ENCODE results near the gene FGR.
A peak's percentile ranks its signal among the peaks of the same experiment; 100 is the strongest.

FGR gene

DNA sequence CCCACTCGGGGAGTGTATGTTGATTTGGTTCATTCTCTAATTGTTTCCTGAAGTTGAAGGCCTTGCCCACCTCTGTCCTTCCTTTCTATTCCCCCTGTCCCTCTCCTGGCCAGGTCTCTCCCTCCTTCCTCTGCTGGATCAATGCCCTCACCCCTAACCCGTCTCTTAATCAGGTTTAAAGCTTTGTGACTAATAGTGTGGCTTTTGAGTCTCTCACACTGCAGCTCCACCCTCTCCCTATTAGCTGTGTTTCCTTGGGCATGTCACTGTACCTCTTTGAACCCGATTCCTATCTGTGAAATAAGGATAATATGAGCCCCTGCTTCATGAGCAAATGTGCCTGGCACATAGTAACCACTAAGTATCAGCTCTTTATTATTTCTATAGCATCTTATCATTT lies 51.5 kb downstream of the FGR start:
- DNase-seq: no peak

DNA sequence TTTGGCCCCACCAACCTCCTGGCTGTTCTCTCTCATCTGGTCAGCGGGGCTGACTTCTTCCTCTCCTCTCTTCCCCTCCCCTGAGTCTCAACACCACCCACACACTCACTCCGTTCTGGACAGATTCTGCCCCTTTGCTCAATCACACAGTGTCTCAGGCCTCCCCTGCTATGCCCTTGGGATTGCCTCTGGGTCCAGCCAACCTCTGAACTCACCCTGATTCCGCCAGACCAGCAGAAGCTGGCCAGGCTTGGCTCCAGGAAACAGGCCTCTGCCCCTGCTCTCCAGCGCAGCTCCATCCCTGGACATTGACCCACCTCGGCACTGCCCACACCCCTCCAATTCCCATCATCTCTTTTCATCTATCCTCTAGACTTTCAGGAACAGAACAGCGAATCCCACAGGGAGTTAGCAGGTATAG lies 53.2 kb downstream of the FGR start:
- DNase-seq: no peak

DNA sequence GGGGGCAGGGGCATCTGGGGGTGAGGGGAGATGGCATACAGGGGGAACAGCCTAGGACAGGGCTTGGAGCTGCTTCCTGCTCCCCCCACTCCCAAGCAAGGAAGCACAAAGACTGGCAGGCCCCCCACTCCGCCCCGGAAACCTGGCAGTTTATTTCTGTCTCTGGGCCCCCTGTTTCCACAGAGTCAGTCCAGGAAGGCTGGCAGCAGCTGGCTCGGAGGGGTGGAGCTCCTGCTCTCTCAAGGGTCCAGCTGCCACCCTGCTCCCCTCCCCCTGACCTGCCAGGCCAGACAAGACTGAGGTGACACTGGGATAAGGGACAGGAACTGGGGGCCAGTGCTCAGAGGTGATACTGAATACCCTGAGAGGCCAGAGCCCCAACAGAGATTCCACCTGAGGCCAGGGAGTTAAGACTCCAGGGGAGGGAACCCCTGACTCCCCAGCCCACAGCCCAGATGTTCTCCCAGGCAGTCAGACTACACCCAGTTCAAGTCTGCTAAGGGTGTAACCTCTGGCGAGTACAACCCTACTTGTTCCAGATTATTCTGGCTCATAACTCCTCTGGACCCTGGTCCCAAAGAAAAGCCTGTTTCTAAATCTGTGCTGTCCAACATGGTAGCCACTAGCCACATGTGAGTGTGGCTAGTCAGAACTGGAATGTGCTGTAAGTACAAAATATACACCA lies 57.3 kb downstream of the FGR start:
- DNase-seq: no peak

DNA sequence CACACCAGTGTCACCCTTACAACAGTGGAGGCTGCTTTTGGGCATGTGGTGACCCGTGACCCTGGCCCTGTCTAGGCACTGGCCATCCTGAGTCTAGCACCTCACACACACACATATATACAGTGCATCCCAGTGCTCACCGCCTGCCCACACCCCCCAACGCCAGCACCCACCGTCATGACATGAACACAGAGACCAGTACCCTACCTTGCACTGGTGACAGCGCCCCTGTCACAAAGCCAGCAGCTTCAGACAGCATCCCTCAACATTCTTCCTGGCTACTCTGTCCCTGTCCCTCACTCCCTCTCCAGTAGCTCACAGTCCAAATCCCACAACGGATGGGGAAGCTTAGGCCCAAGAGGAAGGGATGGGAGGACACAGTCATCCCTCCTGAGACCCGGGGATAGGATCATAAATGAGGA lies 58.2 kb downstream of the FGR start:
- no peak for DNase-seq

DNA sequence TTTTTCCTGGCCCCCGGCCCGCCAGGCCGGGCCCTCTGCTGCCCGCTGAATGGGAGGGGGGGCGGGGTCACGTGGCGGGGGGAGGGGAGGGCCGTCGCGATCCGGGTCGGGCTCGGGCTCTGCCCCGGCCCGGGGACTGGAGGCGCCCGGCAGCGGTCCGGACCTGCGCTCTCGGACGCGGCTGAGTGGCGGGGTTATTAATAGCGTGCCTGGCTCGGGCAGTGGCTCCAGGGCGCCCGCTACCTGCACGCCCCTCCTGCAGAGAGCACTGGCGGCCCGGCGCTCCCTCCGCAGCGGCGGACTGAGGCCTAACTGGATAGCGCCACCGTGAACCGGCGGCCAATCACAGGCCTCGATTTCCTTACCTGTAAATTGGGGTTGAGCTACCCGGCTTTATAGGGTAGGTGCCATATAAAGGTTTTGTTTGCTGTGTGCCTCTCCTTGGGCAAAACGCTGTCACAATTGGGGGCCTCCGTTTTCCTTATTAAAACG lies 59.1 kb downstream of the FGR start:
- DNase-seq: peak; percentile 24 to 42

DNA sequence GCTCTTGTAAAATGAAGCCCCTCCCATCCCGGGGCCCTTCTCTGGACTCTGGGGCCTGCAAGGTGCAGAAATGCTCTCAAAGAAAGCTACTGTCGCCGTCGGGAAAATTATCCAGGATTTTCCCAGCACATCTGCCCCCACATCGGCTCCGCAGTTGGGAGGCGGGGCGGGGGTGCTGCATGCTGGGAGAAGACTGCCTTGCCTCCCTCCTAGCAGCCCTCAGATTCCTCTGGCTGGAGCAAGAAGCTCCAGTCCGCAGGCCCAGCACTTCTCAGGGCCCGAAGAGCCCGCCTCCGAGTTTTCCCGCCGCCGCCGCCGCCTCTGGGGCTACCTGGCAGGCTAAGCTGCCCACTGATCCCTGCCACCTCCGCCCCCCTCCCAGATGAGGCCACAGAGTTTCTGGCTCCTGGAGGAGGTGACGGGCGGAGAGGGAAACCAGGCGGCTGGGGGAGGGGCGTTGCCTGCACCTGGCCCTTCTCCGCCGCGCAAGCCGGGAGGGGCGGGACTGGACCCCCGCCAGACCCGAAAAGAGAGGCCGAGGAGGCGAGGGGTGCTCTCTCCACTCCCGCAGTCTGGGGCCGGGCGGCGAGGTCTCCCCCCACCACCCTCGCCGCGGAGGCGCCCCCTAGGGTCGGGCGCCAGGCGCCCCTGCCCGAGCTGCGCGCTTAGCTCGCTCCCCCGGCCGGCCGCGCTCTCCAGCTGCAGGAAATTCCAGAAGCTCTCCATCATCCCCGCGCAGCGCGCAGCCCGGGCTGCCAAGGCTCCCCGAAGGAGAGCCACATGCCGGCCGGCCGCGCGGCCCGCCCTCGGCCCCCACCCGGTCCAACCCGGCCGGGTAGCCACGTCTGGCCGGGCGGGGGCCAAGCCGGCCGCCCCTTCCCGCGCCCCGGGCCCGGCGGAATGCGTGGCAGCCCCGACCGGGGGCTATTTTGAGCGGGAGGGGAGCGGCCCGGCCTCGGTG lies 59.8 kb downstream of the FGR start:
- peak; percentile 61 to 63 for DNase-seq

DNA sequence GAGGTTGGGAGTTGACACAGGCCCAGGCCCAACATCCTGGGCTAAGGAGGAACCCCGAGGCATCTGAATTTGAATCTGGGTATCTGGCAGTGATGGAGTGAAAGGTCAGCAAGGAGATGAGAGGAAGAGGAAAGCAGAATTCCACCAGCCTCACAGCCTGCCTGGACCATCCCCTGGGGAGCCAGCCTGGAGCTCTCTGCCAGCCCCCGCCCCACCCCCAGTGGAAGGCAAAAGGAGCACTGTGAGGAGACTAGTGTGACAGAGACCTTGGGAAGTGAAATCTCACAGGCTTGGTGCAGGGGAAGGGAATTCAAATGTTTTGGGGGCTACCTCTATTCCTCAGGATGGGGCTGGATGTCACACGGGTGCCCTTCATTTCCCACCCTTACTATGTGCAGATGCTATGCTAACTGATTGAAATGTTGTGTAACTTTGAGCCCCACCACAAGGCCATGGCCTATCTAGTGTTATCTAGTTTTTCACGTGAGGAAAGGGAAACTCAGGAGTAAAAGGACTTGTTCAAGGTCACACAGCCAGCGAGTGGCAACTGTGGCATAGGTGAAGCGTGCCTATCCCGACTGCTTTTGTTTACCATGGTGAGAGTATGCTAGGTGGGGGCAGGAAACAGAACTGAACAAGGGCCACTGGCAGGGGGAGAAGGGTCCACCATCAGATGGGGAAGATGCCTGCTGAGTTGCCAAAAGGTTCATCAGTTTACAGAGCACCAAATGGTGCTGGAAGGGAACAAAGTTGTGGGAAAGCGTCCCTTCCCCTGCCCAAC lies 60.8 kb downstream of the FGR start:
- DNase-seq: no peak

DNA sequence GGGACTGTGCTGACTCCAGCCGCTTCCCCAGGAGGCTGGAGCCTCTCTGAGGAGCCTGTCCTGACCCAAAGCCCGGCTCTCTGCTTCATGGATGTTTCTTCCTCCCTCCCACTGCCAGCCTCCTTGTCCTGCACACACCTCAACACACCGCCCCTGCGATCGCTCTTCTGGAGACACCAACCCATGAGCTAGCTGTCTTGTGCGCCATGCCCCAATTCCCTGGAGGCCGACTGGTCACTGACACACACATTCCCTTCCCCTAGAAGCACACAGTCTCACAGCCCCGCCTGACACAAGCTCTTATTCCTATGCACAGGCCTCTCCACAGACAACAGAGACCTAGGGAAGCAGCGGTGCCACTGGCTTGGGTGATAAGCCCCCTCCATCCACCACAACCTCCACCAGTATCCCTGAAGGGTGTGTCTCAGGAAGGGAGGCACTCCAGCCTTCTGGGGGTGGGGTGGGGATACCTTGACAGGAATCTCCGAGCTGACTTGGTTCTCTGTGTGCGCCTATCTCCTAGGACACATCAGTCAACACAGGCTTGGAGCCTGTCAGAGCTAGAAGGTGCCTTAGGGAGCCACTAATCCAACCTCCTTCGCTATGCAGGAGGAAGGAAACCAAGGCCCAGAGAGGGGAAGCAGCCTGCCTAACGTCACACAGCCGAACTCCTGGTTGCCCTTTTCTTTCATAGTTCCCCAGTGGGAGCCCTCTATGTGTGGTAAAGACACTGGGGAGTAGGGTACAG lies 62.1 kb downstream of the FGR start:
- no peak for DNase-seq

DNA sequence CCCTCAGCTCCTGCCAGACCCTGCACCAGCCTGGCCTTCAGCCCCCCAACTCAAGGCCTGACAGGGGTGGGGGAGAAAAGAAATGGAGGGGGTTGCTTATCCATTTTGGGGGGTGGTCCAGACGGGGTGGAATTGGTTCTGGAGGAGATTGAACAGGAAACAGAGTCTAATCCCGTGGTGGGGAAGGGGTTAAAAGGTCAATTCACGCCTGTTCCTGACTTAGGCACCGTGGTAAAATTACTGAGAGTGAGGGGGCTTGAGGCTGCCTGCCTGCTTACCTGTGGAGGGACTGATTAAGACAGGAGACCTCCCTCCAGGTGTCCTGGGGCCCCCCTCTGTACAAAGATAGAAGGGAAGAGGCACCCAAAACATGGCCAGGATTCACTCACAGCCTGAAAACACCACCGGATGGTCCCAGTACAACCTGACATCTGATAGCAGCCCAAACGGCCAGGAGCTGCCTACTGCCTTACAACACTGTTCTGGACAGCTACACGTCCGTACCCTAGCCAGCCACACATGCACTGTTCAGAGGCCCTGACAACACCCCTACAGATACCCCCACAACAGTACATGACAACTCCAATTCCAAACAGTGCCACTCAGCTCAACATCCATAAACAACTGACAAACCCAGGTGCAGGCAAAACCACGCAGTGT lies 62.8 kb downstream of the FGR start:
- no peak for DNase-seq

DNA sequence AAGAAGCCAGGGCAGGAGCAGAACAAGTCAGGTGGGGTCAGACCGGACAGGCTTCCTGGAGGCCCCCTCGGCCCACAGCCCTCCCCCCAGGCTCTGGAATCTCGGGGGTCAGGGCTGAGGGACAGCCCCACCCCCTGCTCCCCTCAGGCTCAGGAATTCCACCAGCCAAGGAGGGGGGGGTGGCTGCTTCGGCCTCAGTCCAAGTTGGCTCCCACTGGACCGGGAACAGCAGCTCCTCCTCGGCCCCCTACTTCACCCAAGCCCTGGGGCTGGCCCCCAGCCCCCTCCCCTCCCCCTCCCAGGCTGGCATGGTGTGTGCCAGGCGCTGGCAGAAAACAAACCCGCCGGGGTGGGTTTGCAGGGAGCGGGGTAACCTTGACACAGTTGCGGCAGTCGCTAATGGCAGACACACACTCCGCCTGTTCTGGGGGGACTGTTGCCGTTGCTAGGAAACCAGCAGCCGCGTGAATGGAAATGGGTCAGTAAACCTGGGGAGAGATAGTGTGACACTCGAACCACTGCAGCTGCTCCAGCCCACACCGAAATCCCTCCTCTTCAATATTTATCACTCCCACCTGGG lies 63.5 kb downstream of the FGR start:
- no peak for DNase-seq

DNA sequence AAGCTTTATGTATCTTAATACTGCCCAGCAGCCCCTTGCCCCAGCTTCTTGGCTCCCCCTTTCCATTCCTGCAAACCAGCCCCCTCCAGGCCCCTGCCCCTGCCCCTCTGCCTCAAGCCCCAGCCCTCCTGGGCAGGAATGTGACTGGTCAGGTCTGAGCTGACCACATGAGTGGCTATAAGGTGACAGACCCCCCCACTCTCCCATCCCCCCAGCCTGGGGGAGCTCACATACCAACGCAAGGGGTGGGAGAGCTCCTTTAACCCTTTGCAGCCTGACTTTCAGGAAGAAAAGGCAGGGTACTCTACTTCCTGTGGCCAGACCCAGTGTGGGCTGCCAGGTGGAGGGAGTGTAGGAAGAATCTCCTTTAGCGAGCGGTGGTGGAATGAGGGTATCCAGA lies 64.2 kb downstream of the FGR start:
- DNase-seq: no peak

DNA sequence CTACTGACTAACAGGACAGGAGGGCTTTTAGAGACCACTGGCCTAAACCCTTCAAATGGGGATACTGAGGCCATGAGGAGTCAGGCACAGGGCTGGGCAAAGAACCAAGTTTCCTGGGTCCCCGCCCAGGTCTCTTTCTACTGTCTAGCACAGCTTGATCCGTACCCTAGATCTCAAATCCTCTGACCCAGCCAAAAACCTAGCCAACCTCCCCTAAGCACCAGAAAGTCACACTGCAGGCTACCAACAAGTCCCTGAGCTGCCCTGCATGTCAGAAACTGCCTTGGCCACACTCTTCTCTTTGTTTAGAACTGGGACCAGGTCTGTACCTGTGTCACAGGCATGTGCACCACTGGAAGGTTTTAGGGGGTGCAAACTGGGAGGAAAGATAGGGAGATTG lies 64.6 kb downstream of the FGR start:
- DNase-seq: no peak

DNA sequence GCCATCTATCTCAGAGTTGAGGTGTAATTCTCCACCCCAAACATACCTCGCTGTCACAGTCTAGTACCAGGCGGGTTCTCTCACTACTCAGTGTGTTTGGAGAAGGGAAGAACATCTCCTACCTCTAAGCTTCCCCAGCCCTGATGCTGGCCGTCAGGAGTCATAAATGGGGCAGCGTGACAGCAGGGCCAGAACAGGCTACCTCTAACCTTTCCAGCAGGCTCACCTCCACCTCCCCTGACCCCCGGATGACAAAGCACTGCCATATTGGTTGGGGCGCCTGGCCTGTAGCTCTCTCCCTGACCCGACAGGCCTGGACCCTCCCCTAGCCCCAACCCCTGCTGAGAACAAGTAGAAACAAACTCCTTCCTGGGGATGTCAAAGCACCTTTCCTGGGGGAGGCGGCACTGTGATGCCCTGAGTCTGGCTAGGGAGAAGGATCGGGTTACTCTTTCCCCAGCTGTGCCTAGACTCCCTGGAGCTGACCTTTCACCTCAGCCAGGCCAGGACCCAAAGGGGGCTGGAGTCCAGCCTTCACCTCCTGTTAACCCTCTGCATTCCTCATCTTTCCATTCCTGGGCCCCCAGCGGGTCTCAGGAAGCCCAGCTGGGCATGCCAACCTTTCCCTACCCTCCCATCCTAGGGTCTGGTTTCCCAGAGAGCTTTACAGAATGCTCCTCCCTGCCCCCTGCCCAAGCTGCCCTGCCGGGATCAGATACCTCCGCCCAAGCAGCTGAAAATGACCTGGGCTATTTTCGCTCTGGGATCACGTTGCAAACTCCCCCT lies 65.3 kb downstream of the FGR start:
- DNase-seq: no peak

DNA sequence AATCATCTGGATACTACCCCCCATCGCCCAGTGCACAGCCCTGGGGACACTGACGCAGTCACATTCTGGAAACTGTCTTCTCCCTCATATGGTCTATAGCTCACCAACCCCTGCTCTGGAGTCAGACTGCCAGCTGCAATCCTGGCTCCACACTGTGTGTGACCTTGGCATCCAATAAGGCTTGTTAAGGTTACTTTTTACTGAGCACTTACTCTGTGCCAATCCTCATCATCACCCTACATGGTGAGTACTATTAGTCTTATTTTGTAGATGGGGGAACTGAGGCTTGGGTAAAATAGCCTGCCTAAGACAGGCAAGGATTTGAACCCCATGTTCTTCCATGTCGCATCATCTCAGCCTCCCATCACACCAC lies 65.9 kb downstream of the FGR start:
- no peak for DNase-seq

DNA sequence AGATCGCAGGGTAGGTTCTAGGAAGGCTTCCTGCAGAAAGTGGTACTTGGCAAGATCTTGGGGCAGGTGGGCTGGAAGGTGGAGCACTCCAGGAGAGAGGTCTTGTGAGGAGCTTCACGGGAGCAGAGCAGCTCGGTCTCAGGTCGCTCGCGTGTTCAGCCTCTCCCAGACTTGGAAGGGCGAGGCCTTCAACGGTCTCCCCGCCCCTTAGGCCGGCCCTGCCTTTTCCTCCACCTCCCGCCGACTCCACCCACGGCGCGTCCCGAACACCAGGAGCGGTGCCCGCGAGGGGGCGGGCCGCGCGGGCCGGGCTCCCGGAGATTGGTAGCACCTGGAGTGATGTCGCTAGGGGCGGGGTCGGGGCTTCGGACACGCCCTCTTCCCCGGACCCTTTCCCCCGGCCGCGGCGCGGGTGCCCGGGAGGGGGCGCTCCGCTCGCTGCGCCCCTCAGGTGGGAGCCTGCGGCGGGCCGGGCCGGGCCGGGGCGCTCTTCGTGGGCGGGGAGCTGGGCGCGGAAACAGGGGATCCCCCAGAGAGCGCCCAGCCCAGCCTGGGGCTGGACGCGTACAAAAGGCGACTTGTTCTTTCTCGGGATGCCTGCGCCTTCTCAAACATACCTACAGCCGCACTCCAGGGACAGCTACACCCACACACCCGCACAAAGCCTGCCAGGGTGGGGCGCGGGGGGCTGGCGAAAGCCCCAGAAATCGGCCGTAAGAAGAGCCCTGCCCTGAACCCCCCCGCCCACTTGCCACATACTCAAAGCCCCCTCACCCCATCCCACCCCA lies 66.5 kb downstream of the FGR start:
- peak; percentile 86 to 90 for DNase-seq

DNA sequence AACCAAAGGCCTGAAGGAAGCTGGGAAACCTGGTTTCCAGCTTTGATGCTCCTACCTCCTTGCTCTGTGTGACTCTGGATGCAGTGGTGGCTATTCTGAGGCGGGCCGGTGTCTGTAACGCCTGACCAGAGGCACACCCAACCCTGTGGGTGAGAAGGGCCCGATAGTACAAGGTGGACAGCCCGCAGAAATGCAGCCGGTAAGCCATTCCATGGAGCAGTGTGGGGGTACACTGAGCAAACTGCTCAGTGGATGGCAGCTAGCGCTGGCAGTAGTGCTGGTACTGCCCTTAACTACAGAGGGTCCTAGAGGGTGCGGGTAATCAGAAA lies 67.0 kb downstream of the FGR start:
- DNase-seq: no peak

DNA sequence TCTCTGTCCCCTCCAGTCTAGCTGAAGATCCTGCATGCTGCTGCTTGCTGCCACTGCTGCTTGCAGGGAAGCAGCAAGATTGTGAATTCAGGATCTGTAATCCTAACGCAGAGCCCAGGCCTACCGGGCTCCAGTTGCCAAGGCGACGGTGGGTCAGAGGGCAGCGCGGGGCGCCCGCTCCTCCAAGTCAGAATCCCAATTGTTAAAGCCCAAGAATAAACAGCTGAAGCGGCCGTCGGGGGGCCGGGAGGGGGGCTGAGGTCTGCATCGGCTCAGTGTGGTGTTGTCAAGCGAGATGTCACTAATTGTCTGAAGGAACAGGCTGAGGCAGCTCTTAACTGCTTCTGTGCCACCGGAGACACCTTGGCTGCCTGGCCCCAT lies 67.8 kb downstream of the FGR start:
- no peak for DNase-seq

DNA sequence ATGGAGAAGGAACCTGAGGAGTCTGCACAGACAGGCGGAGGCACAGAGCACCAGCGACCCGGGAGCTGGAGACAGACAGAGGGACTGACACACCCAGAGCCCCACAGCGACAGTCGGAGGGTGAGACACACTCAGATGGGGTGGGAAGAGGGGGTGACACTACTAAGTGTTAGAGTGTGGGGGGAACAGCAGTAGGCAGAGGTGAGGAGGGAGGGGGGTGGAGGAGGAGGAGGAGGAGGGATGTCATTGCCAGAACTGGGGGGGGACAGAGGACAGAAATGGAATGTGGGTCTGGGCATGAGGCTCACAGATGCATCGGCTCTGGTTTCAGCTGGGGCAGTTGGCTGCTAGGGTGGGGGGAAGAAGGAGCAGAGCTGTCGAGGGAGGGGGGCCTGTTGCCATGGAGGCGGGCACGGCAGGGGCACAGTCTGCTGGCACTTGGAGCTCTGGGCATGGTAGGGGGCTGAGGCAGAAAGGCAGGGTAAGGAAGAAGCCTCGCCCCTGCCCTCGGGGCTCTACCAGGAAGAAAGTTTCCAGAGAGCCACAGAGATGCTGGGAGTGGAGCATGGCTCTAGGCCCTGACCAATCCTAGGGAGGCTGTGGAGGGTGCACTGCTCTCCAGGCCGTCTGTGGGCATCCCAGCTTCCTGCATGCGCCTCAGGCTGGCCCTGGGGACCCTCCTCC lies 68.4 kb downstream of the FGR start:
- DNase-seq: no peak

Measured in NCI-H1930 (cell line).